HUES6 (cell line): ENCODE data around the gene FBXL22.
"Not testable (repeated sequence)": the region's sequence is repeated elsewhere in the genome, so short reads cannot be mapped to it uniquely, and the experiment has no call there.

Source experiments
- H3K27ac ChIP-seq: 2 replicates; pipeline ENCODE4 v1.7.0; 2013; ENCODE audit warnings: low read depth, mild to moderate bottlenecking, low read length, inconsistent platforms
- H3K27me3 ChIP-seq: 2 replicates; pipeline ENCODE4 v1.6.1; 2013; ENCODE audit warnings: low read length; ENCODE audit not compliant: control insufficient read depth, insufficient read depth
- H3K36me3 ChIP-seq: 2 replicates; pipeline ENCODE4 v1.6.1; 2013; ENCODE audit warnings: low read length; ENCODE audit not compliant: control insufficient read depth, insufficient read depth
- H3K4me1 ChIP-seq: 2 replicates; pipeline ENCODE4 v1.6.1; 2013; ENCODE audit warnings: low read length; ENCODE audit not compliant: control insufficient read depth, insufficient read depth
- H3K4me3 ChIP-seq: 2 replicates; pipeline ENCODE4 v1.5.1; 2013; ENCODE audit warnings: low read depth, low read length
- H3K9ac ChIP-seq: one replicate; pipeline ENCODE4 v1.6.1; 2013; ENCODE audit warnings: mild to moderate bottlenecking, low read length
- H3K9me3 ChIP-seq: 2 replicates; pipeline ENCODE4 v1.6.1; 2013; ENCODE audit warnings: low read depth, low read length; ENCODE audit not compliant: control insufficient read depth, insufficient read depth

The FBXL22 gene

GRCh38 chr15:63612300-63612699 is 15.1 kb downstream of the FBXL22 start:
- peaks cover 38% of the 10 kb centered on the region for H3K36me3 ChIP-seq
- H3K27ac ChIP-seq = no peak overlapping the region
- no peaks in the 10 kb centered on the region for H3K9me3 ChIP-seq
- no peaks in the 10 kb centered on the region for H3K27me3 ChIP-seq
- H3K4me3 ChIP-seq = no peak overlapping the region
- no peak overlapping the region for H3K9ac ChIP-seq
- no peaks in the 10 kb centered on the region for H3K4me1 ChIP-seq

GRCh38 chr15:63615935-63616334 is 18.7 kb downstream of the FBXL22 start:
- no peak overlapping the region for H3K4me3 ChIP-seq
- no peaks in the 10 kb centered on the region for H3K4me1 ChIP-seq
- no peaks in the 10 kb centered on the region for H3K9me3 ChIP-seq
- no peaks in the 10 kb centered on the region for H3K27me3 ChIP-seq
- H3K9ac ChIP-seq = no peak overlapping the region
- peaks cover 21% of the 10 kb centered on the region for H3K36me3 ChIP-seq
- no peak overlapping the region for H3K27ac ChIP-seq

DNA sequence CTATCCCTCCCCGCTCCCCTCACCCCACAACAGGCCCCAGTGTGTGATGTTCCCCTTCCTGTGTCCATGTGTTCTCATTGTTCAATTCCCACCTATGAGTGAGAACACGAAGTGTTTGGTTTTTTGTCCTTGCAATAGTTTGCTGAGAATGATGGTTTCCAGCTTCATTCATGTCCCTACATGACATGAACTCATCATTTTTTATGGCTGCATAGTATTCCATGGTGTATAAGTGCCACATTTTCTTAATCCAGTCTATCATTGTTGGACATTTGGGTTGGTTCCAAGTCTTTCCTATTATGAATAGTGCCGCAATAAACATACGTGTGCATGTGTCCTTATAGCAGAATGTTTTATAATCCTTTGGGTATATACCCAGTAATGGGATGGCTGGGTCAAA is 20.0 kb downstream of the FBXL22 start:
- not testable (repeated sequence) for H3K27ac ChIP-seq, H3K9me3 ChIP-seq, H3K4me1 ChIP-seq, H3K9ac ChIP-seq, H3K27me3 ChIP-seq, H3K4me3 ChIP-seq
- H3K36me3 ChIP-seq = peaks cover 18% of the 10 kb centered on the region

DNA sequence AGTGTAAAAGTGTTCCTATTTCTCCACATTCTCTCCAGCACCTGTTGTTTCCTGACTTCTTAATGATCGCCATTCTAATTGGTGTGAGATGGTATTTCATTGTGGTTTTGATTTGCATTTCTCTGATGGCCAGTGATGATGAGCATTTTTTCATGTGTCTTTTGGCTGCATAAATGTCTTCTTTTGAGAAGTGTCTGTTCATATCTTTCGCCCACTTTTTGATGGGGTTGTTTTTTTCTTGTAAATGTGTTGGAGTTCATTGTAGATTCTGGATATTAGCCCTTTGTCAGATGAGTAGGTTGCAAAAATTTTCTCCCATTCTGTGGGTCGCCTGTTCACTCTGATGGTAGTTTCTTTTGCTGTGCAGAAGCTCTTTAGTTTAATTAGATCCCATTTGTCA is 20.4 kb downstream of the FBXL22 start:
- H3K9me3 ChIP-seq, H3K27ac ChIP-seq, H3K9ac ChIP-seq, H3K27me3 ChIP-seq, H3K4me3 ChIP-seq, H3K4me1 ChIP-seq: not testable (repeated sequence)
- peaks cover 19% of the 10 kb centered on the region for H3K36me3 ChIP-seq

DNA sequence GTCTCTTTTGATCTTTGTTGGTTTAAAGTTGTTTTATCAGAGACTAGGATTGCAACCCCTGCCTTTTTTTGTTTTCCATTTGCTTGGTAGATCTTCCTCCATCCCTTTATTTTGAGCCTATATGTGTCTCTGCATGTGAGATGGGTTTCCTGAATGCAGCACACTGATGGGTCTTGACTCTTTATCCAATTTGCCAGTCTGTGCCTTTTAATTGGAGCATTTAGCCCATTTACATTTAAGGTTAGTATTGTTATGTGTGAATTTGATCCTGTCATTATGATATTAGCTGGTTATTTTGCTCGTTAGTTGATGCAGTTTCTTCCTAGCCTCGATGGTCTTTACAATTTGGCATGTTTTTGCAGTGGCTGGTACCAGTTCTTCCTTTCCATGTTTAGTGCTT is 23.6 kb downstream of the FBXL22 start:
- not testable (repeated sequence) for H3K27me3 ChIP-seq, H3K4me1 ChIP-seq, H3K9me3 ChIP-seq, H3K9ac ChIP-seq, H3K27ac ChIP-seq, H3K4me3 ChIP-seq
- peaks cover 38% of the 10 kb centered on the region for H3K36me3 ChIP-seq

- no peak overlapping the region for H3K27ac ChIP-seq
- no peak overlapping the region for H3K9ac ChIP-seq
- H3K36me3 ChIP-seq = peaks cover 51% of the 10 kb centered on the region
- no peaks in the 10 kb centered on the region for H3K27me3 ChIP-seq
- H3K4me3 ChIP-seq = no peak overlapping the region
- no peaks in the 10 kb centered on the region for H3K9me3 ChIP-seq
- no peaks in the 10 kb centered on the region for H3K4me1 ChIP-seq
These were observed 26.2 kb downstream of the FBXL22 start for GRCh38 chr15:63623232-63623969.

- Histone ChIP-seq H3K4me1 (no peaks in the 10 kb centered on the region), H3K27me3 (no peaks in the 10 kb centered on the region), H3K9me3 (no peaks in the 10 kb centered on the region), H3K36me3 (peaks cover 78% of the 10 kb centered on the region), H3K4me3 (no peak overlapping the region), H3K27ac (no peak overlapping the region), H3K9ac (no peak overlapping the region)
These were observed 29.8 kb downstream of the FBXL22 start for GRCh38 chr15:63626955-63627354.

DNA sequence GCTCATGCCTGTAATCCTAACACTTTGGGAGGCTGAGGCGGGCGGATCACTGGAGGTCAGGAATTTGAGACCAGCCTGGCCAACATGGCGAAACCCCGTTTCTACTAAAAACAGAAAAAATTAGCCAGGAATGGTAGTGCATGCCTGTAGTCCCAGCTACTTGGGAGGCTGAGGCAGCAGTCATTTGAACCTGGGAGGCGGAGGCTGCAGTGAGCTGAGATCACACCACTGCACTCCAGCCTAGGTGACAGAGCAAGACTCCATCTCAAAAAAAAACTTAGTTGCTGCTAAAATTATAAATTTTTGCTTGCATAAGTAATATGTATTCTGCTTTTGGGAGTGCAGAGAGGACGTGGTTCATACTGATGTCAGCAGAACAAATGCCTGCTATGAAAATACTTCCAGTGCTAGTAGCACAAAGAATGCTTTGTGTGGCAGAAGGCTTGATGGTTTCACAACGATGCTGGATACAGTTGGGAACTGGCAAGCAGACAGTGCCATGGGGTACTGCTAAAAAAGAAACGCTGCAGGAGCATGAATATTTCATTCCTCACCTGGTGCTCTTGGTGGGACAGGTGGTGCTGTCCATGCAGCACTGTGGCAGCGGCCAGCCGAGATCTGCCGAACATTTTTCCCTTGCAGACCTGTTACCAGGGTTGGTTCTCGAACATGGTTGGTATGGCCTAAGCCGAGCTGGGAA is 31.1 kb downstream of the FBXL22 start:
- H3K36me3 ChIP-seq = peaks cover 77% of the 10 kb centered on the region

GRCh38 chr15:63630036-63630751 is 33.0 kb downstream of the FBXL22 start:
- no peak overlapping the region for H3K27ac ChIP-seq
- no peak overlapping the region for H3K9ac ChIP-seq
- H3K4me1 ChIP-seq = no peaks in the 10 kb centered on the region
- peaks cover 67% of the 10 kb centered on the region for H3K36me3 ChIP-seq
- H3K27me3 ChIP-seq = no peaks in the 10 kb centered on the region
- no peaks in the 10 kb centered on the region for H3K9me3 ChIP-seq
- no peak overlapping the region for H3K4me3 ChIP-seq

More for the DNA sequence above, 31.1 kb downstream of the FBXL22 start:
- no peak overlapping the region for H3K27ac ChIP-seq
- H3K27me3 ChIP-seq = no peaks in the 10 kb centered on the region
- no peaks in the 10 kb centered on the region for H3K9me3 ChIP-seq
- no peak overlapping the region for H3K4me3 ChIP-seq
- no peak overlapping the region for H3K9ac ChIP-seq
- H3K4me1 ChIP-seq = no peaks in the 10 kb centered on the region

- H3K36me3 ChIP-seq = peaks cover 64% of the 10 kb centered on the region
- no peaks in the 10 kb centered on the region for H3K4me1 ChIP-seq
- H3K27ac ChIP-seq = no peak overlapping the region
- no peak overlapping the region for H3K9ac ChIP-seq
- H3K9me3 ChIP-seq = no peaks in the 10 kb centered on the region
- H3K27me3 ChIP-seq = no peaks in the 10 kb centered on the region
- no peak overlapping the region for H3K4me3 ChIP-seq
These were observed 36.1 kb downstream of the FBXL22 start for GRCh38 chr15:63633312-63633711.

GRCh38 chr15:63634154-63634553 is 37.0 kb downstream of the FBXL22 start:
- no peak overlapping the region for H3K4me3 ChIP-seq
- peaks cover 67% of the 10 kb centered on the region for H3K36me3 ChIP-seq

More at GRCh38 chr15:63634154-63634553, 37.0 kb downstream of the FBXL22 start:
- Histone ChIP-seq H3K27ac (no peak overlapping the region), H3K9me3 (no peaks in the 10 kb centered on the region), H3K4me1 (no peaks in the 10 kb centered on the region), H3K27me3 (no peaks in the 10 kb centered on the region), H3K9ac (no peak overlapping the region)
